H1 (cell line): Measurements from ENCODE around the gene SLC7A7. TPM values are rescaled to one million over a fixed set of nuclear protein-coding genes. Genes with fewer than 3 reads are reported as not detected.

ENCODE experiments used
- BRCA1 ChIP-seq: IDR thresholded peaks from 2 replicates; pipeline ENCODE4 v1.6.1; 2012; ENCODE audit warnings: low read depth, low read length, improper control_type of control experiment
- CEBPB ChIP-seq: IDR thresholded peaks from 2 replicates; pipeline ENCODE4 v1.6.1; 2012; ENCODE audit warnings: low read depth, low read length
- CHD1 ChIP-seq: IDR thresholded peaks from 2 replicates; pipeline ENCODE4 v1.6.1; 2012; ENCODE audit warnings: low read depth, low read length, improper control_type of control experiment
- EZH2 ChIP-seq: fragments of 200-600 bp; sonication (generic); IDR thresholded peaks from 2 replicates; pipeline ENCODE4 v1.7.1; 2012; ENCODE audit warnings: low read depth, mild to moderate bottlenecking, moderate library complexity, low read length, inconsistent platforms; ENCODE audit not compliant: severe bottlenecking
- FOSL1 ChIP-seq: IDR thresholded peaks from 2 replicates; pipeline ENCODE4 v1.6.1; 2011; ENCODE audit warnings: mild to moderate bottlenecking, low read depth, low read length, moderate library complexity; ENCODE audit not compliant: insufficient read depth
- GTF2F1 ChIP-seq: IDR thresholded peaks from 2 replicates; pipeline ENCODE4 v1.6.1; 2012; ENCODE audit warnings: low read depth, low read length, improper control_type of control experiment, borderline replicate concordance
- MAFK ChIP-seq: IDR thresholded peaks from 2 replicates; pipeline ENCODE4 v1.6.1; 2012; ENCODE audit warnings: low read depth, mild to moderate bottlenecking, improper control_type of control experiment, low read length
- PHF8 ChIP-seq: fragments of 200-600 bp; sonication (generic); conservative IDR thresholded peaks from 2 replicates; pipeline ENCODE4 v1.7.1; 2012; ENCODE audit warnings: low read depth, mild to moderate bottlenecking, inconsistent platforms, low read length, moderate library complexity
- POU5F1 ChIP-seq: IDR thresholded peaks from 2 replicates; pipeline ENCODE4 v1.6.1; 2011; ENCODE audit warnings: low read depth, mild to moderate bottlenecking, low read length, moderate library complexity
- RNF2 ChIP-seq: fragments of 200-900, 300-1000 bp; sonication (generic); IDR thresholded peaks from 2 replicates; pipeline ENCODE4 v1.7.1; 2016; ENCODE audit warnings: borderline replicate concordance, low read depth, mild to moderate bottlenecking, antibody characterized with exemption, low read length; ENCODE audit not compliant: poor library complexity, severe bottlenecking; ENCODE audit errors: missing control alignments
- RXRA ChIP-seq: IDR thresholded peaks from 2 replicates; pipeline ENCODE4 v1.6.1; 2011; ENCODE audit warnings: low read depth, mild to moderate bottlenecking, low read length, moderate library complexity; ENCODE audit not compliant: insufficient read depth
- SAP30 ChIP-seq: fragments of 300-600 bp; sonication (generic); IDR thresholded peaks from 2 replicates; pipeline ENCODE4 v1.7.1; 2012; ENCODE audit warnings: low read length, moderate library complexity, mild to moderate bottlenecking, inconsistent platforms; ENCODE audit not compliant: insufficient read depth, insufficient replicate concordance
- SIRT6 ChIP-seq: IDR thresholded peaks from one replicate; pipeline ENCODE4 v1.7.1; 2012; ENCODE audit warnings: low read length, inconsistent platforms
- TAF1 ChIP-seq: IDR thresholded peaks from 2 replicates; pipeline ENCODE4 v1.6.1; 2011; ENCODE audit warnings: mild to moderate bottlenecking, low read depth, low read length
- TAF7 ChIP-seq: optimal IDR thresholded peaks from 2 replicates; pipeline ENCODE3; 2011; ENCODE audit warnings: low read depth, mild to moderate bottlenecking, inconsistent platforms, low read length, moderate library complexity, borderline replicate concordance
- TCF12 ChIP-seq: IDR thresholded peaks from 2 replicates; pipeline ENCODE4 v1.6.1; 2011; ENCODE audit warnings: low read depth, mild to moderate bottlenecking, low read length
- polyA plus RNA-seq, 7 experiments: library from polyadenylated mRNA; depleted of rRNA in 3 of 7; stranded (reverse) in 5 of 7; unstranded in 2 of 7; fragments of >200 nt in 5 of 7; fragments of 200-250 nt in 2 of 7; gene quantifications; 1 replicate in 5 of 7; 2 replicates in 1 of 7; 4 replicates in 1 of 7; pipeline versions ENCODE4 v1.2.1 to v1.2.3, GENCODE V29; 2011 to 2013; ENCODE audit warnings: missing spikeins in 2 of 7, mixed read lengths in 2 of 7
- total RNA-seq: library from RNA; stranded (reverse); fragmentation: NEBNext Ultra II Directional; extraction: Animal tissue kit (Norgen Biotek cat#: 25700); gene quantifications from 2 replicates; pipeline ENCODE4 v1.2.1, GENCODE V29; 2021
- TF ChIP-seq, protein P1 (sequence below): IDR thresholded peaks from 2 replicates; pipeline ENCODE4 v1.6.1; 2012; ENCODE audit warnings: inconsistent platforms
- TF ChIP-seq, protein P2 (sequence below): IDR thresholded peaks from 2 replicates; pipeline ENCODE4 v1.6.1; 2011; ENCODE audit warnings: low read length, improper control_type of control experiment
- TF ChIP-seq, protein P3 (sequence below): IDR thresholded peaks from 2 replicates; pipeline ENCODE4 v1.6.1; 2012; ENCODE audit warnings: inconsistent platforms
- TF ChIP-seq, protein P4 (sequence below): IDR thresholded peaks from 2 replicates; pipeline ENCODE4 v1.6.1; 2012; ENCODE audit warnings: low read length, inconsistent platforms

Gene SLC7A7
- total and polyA plus RNA-seq, 2 of the 8 experiments (the other 6 are each of a cell fraction or from before 2014, with no cell fraction given) = 5.8 to 14.9 TPM

DNA sequence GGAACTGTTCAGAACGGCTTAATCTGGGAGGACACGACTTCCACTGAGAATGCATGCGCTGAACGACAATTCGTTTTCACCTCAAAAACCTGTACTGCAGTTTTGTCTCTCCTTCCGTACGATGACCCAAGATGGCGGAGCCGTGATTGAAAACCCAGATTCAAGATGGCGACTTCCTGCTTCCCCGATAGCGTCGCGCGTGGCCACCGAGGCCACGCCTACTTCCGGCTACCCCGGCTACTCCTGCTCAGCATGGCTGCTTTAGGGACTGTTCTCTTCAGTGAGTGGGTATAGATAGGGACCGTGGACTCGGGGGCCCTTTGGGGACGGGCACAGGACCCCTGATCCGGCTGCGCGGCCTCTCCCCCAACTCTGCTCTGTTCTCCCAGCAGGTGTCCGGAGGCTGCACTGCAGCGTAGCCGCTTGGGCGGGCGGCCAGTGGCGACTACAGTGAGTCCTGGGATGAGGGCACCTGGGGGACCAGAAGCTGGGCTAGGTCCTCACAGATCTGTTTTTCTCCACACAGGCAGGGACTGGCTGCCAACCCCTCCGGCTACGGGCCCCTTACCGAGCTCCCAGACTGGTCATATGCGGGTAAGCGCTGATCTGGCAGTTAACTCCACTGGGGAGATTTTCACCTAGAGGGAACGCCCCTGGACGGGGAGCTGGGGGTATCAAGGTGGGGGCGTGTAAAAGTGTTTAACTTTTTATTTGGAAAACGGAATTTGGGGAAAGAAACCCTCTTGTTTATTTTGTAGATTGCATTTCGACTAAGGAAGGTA, 14.6 kb upstream of the SLC7A7 start, which contains the start of gene MRPL52 (continued):
- TF ChIP-seq, protein P1, sequence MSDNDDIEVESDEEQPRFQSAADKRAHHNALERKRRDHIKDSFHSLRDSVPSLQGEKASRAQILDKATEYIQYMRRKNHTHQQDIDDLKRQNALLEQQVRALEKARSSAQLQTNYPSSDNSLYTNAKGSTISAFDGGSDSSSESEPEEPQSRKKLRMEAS = peak; percentile 22; the same call in 1 of the 2 replicates
- TF ChIP-seq EZH2 (no peak), MAFK (no peak), SIRT6 (no peak), BRCA1 (no peak), TAF7 (no peak), RXRA (no peak), CHD1 (no peak), GTF2F1 (no peak), POU5F1 (no peak), CEBPB (no peak), TAF1 (peak; percentile 60; the same call in 1 of the 2 replicates), SAP30 (no peak), FOSL1 (no peak), PHF8 (peak; percentile 74), TCF12 (no peak), RNF2 (no peak)
- TF ChIP-seq, protein P2, sequence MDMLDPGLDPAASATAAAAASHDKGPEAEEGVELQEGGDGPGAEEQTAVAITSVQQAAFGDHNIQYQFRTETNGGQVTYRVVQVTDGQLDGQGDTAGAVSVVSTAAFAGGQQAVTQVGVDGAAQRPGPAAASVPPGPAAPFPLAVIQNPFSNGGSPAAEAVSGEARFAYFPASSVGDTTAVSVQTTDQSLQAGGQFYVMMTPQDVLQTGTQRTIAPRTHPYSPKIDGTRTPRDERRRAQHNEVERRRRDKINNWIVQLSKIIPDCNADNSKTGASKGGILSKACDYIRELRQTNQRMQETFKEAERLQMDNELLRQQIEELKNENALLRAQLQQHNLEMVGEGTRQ = no peak
- TF ChIP-seq, protein P3, sequence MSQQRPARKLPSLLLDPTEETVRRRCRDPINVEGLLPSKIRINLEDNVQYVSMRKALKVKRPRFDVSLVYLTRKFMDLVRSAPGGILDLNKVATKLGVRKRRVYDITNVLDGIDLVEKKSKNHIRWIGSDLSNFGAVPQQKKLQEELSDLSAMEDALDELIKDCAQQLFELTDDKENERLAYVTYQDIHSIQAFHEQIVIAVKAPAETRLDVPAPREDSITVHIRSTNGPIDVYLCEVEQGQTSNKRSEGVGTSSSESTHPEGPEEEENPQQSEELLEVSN = no peak
- TF ChIP-seq, protein P4, sequence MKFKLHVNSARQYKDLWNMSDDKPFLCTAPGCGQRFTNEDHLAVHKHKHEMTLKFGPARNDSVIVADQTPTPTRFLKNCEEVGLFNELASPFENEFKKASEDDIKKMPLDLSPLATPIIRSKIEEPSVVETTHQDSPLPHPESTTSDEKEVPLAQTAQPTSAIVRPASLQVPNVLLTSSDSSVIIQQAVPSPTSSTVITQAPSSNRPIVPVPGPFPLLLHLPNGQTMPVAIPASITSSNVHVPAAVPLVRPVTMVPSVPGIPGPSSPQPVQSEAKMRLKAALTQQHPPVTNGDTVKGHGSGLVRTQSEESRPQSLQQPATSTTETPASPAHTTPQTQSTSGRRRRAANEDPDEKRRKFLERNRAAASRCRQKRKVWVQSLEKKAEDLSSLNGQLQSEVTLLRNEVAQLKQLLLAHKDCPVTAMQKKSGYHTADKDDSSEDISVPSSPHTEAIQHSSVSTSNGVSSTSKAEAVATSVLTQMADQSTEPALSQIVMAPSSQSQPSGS = no peak
